ENCODE measurements around the gene OR6B1.
"Not testable (repeated sequence)": the region's sequence is repeated elsewhere in the genome, so short reads cannot be mapped to it uniquely, and the experiment has no call there.

The OR6B1 gene

GRCh38 chr7:144050093-144050492 lies 50.0 kb downstream of the OR6B1 start:
- no peak for DNase-seq

DNA sequence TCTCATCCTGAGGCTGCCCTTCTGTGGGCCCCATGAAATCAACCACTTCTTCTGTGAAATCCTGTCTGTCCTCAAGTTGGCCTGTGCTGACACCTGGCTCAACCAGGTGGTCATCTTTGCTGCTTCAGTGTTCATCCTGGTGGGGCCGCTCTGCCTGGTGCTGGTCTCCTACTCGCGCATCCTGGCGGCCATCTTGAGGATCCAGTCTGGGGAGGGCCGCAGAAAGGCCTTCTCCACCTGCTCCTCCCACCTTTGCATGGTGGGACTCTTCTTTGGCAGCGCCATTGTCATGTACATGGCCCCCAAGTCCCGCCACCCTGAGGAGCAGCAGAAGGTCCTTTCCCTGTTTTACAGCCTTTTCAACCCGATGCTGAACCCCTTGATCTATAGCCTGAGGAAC lies 50.8 kb downstream of the OR6B1 start:
- DNase-seq: not testable (repeated sequence)

GRCh38 chr7:144057954-144058353 lies 57.8 kb downstream of the OR6B1 start:
- DNase-seq: no peak
